ENCODE results near the gene HDDC3. TPM values are rescaled to one million over a fixed set of nuclear protein-coding genes. Genes with fewer than 3 reads are reported as not detected.

HDDC3 gene
- total and polyA plus RNA-seq, 10 donors = 12.8 to 34.5 (median 21.7) TPM

DNA sequence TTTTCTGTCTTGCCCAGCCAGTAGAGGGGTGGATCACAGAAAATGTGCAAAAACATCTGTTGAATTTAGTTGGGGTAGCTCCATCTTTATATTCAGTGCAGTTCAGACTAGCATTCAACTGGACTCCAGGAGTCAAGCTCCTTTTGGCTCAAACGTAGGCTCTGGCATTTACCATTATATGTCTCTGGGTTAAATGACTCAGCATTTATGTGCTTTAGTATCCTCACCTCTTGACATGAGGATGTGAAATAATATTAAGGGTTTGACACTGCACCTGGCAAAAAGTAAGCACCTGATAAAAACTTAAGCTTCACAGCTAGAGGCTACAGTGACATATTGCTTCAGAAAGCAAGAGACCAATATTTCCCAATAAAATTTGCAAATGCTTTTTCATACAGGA lies 47.2 kb upstream of the HDDC3 start:
- no peak for DNase-seq
- Histone ChIP-seq H3K27me3 (replicated peaks in 1 of 7) (no peaks in the 10 kb centered on the region), H3K9me3 (no peaks in the 10 kb centered on the region), H3K36me3 (peaks cover 0 to 95% (median 0%) of the 10 kb centered on the region in 6 donors), H3K4me3 (no peak overlapping the region), H3K27ac (no peak overlapping the region), H3K4me1 (peaks cover 0 to 18% (median 1%) of the 10 kb centered on the region in 6 donors)
- TF ChIP-seq POLR2A (IDR thresholded peaks at IDR 0.05) (no peak), POLR2AphosphoS5 (IDR thresholded peaks at IDR 0.05) (no peak), CTCF (IDR thresholded peaks at IDR 0.05 in 8 of 11, conservative IDR thresholded peaks at IDR 0.05 in 3 of 11) (no peak)
- intact Hi-C loops (cut with DNase I; ENCODE audit: low total_unique reads) = no loop called here
- WGBS, 5 donors = 42 to 83% (median 80%) methylated on average over 1 of the region's 1 CpG

- Histone ChIP-seq H3K9me3 (no peaks in the 10 kb centered on the region), H3K4me3 (no peak overlapping the region), H3K27me3 (replicated peaks in 1 of 7) (no peaks in the 10 kb centered on the region), H3K36me3 (peaks cover 0 to 100% (median 11%) of the 10 kb centered on the region in 6 donors), H3K27ac (no peak overlapping the region), H3K4me1 (no peaks in the 10 kb centered on the region)
- DNase-seq = no peak
- TF ChIP-seq POLR2AphosphoS5 (IDR thresholded peaks at IDR 0.05) (no peak), CTCF (IDR thresholded peaks at IDR 0.05 in 8 of 11, conservative IDR thresholded peaks at IDR 0.05 in 3 of 11) (no peak)
- intact Hi-C loops (cut with DNase I; ENCODE audit: low total_unique reads) = no loop called here
- 93 to 97% (median 95%) methylated on average over 14 to 21 of the region's 21 CpGs for WGBS, 5 donors
Observed at GRCh38 chr15:90974216-90974615, 41.9 kb upstream of the HDDC3 start.

DNA sequence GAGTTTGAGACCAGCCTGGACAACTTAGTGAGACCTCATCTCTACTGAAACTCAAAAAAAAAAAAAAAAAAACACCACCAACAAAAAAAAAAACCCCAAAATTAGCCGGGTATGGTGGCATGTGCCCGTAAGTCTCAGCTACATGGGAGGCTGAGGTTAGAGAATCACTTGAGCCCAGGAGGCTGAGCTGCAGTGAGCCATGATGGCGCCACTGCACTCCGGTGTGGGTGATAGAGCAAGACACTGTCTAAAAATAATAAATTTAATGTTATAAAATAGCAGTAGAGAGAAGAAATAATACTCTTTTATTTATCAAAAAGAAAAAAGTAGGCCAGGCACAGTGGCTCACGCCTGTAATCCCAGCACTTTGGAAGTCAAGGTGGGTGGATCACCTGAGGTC lies 39.8 kb upstream of the HDDC3 start:
- Histone ChIP-seq H3K36me3 (peaks cover 0 to 100% (median 11%) of the 10 kb centered on the region in 6 donors), H3K9me3 (no peaks in the 10 kb centered on the region), H3K27ac (no peak overlapping the region), H3K4me3 (no peak overlapping the region), H3K27me3 (replicated peaks in 1 of 7) (no peaks in the 10 kb centered on the region), H3K4me1 (no peaks in the 10 kb centered on the region)
- TF ChIP-seq POLR2A (IDR thresholded peaks at IDR 0.05) (no peak), CTCF (IDR thresholded peaks at IDR 0.05 in 8 of 11, conservative IDR thresholded peaks at IDR 0.05 in 3 of 11) (no peak), POLR2AphosphoS5 (IDR thresholded peaks at IDR 0.05) (no peak)
- 87 to 98% (median 94%) methylated on average over 5 of the region's 5 CpGs for WGBS, 5 donors
- intact Hi-C loops (cut with DNase I; ENCODE audit: low total_unique reads) = no loop called here
- DNase-seq = no peak

GRCh38 chr15:90970274-90970673 lies 37.9 kb upstream of the HDDC3 start:
- Histone ChIP-seq H3K27me3 (replicated peaks in 1 of 7) (no peaks in the 10 kb centered on the region), H3K27ac (no peak overlapping the region), H3K4me1 (no peaks in the 10 kb centered on the region), H3K36me3 (peaks cover 0 to 100% (median 16%) of the 10 kb centered on the region in 6 donors), H3K9me3 (no peaks in the 10 kb centered on the region), H3K4me3 (no peak overlapping the region)
- DNase-seq = no peak
- 88 to 94% (median 93%) methylated on average over 7 of the region's 7 CpGs for WGBS, 5 donors
- intact Hi-C loops (cut with DNase I; ENCODE audit: low total_unique reads) = no loop called here
- TF ChIP-seq POLR2AphosphoS5 (IDR thresholded peaks at IDR 0.05) (no peak), POLR2A (IDR thresholded peaks at IDR 0.05) (no peak), CTCF (IDR thresholded peaks at IDR 0.05 in 8 of 11, conservative IDR thresholded peaks at IDR 0.05 in 3 of 11) (no peak)
